ENCODE measurements around the gene NTNG2.
"Not testable (repeated sequence)": the region's sequence is repeated elsewhere in the genome, so short reads cannot be mapped to it uniquely, and the experiment has no call there.

Gene NTNG2

DNA sequence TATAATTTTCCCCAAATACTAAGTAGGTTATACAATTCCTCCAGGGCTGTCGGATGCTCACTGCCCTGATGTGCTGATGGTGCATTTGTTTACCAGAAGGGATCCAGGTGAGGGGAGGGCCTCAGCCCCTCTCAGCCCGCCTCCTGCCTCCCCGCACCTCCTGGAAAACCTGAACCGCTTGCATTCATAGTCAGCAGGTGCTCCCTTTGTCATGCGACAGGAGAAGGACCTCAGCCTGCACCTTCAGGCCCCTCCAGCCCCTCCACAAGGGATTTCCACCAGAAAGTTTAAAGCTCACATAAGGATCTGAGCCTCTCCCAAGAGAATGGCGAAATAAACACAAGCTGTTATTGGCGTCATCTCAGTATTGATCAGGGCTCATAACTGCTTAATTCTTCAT lies 36.5 kb upstream of the NTNG2 start:
- no peak overlapping the region for H3K27ac ChIP-seq
- TF ChIP-seq ZFX (IDR thresholded peaks at IDR 0.05; ENCODE audit: borderline replicate concordance) = no peak
- TF ChIP-seq, protein P1, sequence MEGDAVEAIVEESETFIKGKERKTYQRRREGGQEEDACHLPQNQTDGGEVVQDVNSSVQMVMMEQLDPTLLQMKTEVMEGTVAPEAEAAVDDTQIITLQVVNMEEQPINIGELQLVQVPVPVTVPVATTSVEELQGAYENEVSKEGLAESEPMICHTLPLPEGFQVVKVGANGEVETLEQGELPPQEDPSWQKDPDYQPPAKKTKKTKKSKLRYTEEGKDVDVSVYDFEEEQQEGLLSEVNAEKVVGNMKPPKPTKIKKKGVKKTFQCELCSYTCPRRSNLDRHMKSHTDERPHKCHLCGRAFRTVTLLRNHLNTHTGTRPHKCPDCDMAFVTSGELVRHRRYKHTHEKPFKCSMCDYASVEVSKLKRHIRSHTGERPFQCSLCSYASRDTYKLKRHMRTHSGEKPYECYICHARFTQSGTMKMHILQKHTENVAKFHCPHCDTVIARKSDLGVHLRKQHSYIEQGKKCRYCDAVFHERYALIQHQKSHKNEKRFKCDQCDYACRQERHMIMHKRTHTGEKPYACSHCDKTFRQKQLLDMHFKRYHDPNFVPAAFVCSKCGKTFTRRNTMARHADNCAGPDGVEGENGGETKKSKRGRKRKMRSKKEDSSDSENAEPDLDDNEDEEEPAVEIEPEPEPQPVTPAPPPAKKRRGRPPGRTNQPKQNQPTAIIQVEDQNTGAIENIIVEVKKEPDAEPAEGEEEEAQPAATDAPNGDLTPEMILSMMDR (IDR thresholded peaks at IDR 0.05) = no peak

DNA sequence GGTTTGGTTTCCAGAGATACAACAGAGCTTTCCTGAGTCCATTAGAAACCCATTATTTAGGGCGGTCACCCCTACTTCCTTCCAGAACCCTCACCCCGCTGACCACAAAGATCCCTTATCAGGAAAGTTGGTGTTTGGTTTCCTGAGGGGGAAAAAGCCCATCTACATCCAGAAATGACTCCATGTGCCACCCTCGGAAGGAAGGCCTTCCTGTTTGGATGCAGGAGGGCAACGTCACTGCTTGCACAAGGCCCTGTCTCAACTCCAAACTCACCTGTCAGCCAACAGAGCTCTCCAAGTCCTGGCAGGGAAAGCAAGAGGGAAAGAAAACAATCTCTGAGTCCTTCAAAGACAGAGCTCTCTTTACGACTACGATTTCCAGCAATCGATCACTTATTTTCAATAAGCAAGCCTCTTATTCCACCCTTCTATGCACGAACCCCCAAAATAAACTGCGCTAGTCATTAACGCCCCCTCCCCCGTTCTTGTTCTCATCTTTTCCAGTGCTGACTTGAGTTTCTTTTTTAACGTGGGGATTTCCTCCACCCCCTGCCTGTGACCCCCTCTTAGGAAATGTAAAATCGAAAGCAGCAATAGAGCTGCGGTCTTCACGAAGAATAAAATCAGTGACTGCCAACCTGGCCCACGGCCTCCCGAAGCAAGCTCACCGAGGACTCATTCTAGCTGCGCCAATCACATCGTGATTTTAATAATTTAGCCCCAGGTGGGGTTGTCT lies 35.7 kb upstream of the NTNG2 start:
- TF ChIP-seq, protein P1 (IDR thresholded peaks at IDR 0.05) = no peak
- no peak for TF ChIP-seq ZFX (IDR thresholded peaks at IDR 0.05; ENCODE audit: borderline replicate concordance)
- no peak overlapping the region for H3K27ac ChIP-seq

- no peak overlapping the region for H3K27ac ChIP-seq
- no peak for TF ChIP-seq ZFX (IDR thresholded peaks at IDR 0.05; ENCODE audit: borderline replicate concordance)
- TF ChIP-seq, protein P1 (IDR thresholded peaks at IDR 0.05) = no peak
Observed at GRCh38 chr9:132126680-132127236, 35.1 kb upstream of the NTNG2 start.

GRCh38 chr9:132127888-132128534 lies 33.8 kb upstream of the NTNG2 start:
- no peak for TF ChIP-seq ZFX (IDR thresholded peaks at IDR 0.05; ENCODE audit: borderline replicate concordance)
- TF ChIP-seq, protein P1 (IDR thresholded peaks at IDR 0.05) = no peak

GRCh38 chr9:132129535-132129934 lies 32.3 kb upstream of the NTNG2 start:
- H3K27ac ChIP-seq = no peak overlapping the region
- TF ChIP-seq, protein P1 (IDR thresholded peaks at IDR 0.05) = no peak
- TF ChIP-seq ZFX (IDR thresholded peaks at IDR 0.05; ENCODE audit: borderline replicate concordance) = no peak

More at GRCh38 chr9:132127888-132128534, 33.8 kb upstream of the NTNG2 start:
- no peak overlapping the region for H3K27ac ChIP-seq

DNA sequence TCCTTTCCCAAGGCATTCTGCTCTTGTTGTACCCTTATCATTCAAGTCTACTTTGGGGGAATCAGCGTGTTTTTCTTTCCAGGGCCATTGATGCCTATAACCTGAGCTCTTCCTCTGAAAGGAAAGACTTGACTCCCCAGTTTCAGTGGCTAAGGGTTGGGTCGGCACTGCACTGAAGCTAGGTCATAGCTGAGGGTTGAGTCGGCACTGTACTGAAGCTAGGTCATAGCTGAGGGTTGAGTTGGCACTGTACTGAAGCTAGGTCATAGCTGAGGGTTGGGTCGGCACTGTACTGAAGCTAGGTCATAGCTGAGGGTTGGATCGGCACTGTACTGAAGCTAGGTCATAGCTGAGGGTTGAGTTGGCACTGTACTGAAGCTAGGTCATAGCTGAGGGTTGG lies 27.8 kb upstream of the NTNG2 start:
- H3K27ac ChIP-seq = not testable (repeated sequence)

DNA sequence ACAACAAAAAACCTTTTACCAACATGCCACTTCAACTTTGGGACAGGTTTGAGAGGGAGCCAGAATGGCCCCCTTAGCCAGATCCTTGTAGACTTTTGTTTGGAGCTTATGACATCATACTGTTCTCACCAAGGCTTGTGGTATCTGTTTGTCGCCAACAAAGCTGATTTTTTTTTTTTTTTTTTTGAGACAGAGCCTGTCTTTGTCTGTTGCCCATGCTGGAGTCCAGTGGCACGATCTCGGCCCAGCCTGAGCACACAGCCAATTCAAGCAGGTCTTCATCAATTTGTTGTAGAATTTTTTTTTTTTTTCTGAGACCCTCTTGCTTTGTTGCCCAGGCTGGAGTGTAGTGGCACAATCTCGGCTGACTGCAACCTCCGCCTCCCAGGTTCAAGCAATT lies 26.4 kb upstream of the NTNG2 start:
- TF ChIP-seq, protein P1 (IDR thresholded peaks at IDR 0.05) = no peak
- TF ChIP-seq ZFX (IDR thresholded peaks at IDR 0.05; ENCODE audit: borderline replicate concordance) = no peak
- no peak overlapping the region for H3K27ac ChIP-seq
